K562 (cell line): Measurements from ENCODE around the gene ARID3A. TPM values are rescaled to one million over a fixed set of nuclear protein-coding genes. Genes with fewer than 3 reads are reported as not detected.

ENCODE experiments used
- ATAC-seq: fragments of 200-7000 bp; cut with Tn5 transposase; 3 replicates; pipeline ENCODE4 v1.9.1; 2020; ENCODE audit warnings: moderate library complexity
- BruUV-seq: library from RNA; stranded (reverse); fragments of 400-500 nt; replicated peaks from 2 replicates; lab custom pipeline; 2021; lab: Mats Ljungman, UMichigan
- CTCF ChIA-PET: fragments of 300-600 bp; formaldehyde crosslinking; extraction: SDS; loops from one replicate; lab custom pipeline; 2021; ENCODE audit warnings: low intra/inter-chr PET ratio; lab: Yijun Ruan, JAX
- POLR2A ChIA-PET: fragments of 300-600, 350-650 bp; sonication (Branson Sonifier 250); formaldehyde crosslinking; extraction: SDS; loops from one replicate; lab custom pipeline; 2021; ENCODE audit warnings: antibody characterized with exemption, inconsistent platforms; lab: Yijun Ruan, JAX
- DNase-seq, 4 experiments: peaks; one replicate each; pipeline versions ENCODE4 v3.0.0 to v3.0.0-alpha.2; 2011 to 2018; ENCODE audit warnings: low spot score in 3 of 4, mixed read lengths in 3 of 4; ENCODE audit errors: extremely low read depth in 1 of 4
- FAIRE-seq: peaks from 2 replicates; lab custom pipeline; 2011; peaks lifted over from hg19 to GRCh38; lab: Jason Lieb, UNC
- H2AFZ ChIP-seq: 2 replicates; pipeline ENCODE4 v1.6.0; 2011; ENCODE audit warnings: low read depth, low read length, control low read depth, inconsistent platforms
- H3K27ac ChIP-seq: fragments of 200-600 bp; 3 replicates; pipeline ENCODE4 v1.8.0; 2011; ENCODE audit warnings: low read depth, mild to moderate bottlenecking, control low read depth, inconsistent platforms, low read length, moderate library complexity, mixed read lengths; ENCODE audit errors: extremely low read depth
- H3K27me3 ChIP-seq, 2 experiments: fragments of 300-600 bp in 1 of 2; 2 replicates in 1 of 2; 3 replicates in 1 of 2; pipeline versions ENCODE4 v1.6.0 to v1.8.0; 2011; ENCODE audit warnings: inconsistent platforms in 2 of 2, low read length in 2 of 2, mild to moderate bottlenecking in 1 of 2, mixed read lengths in 1 of 2, moderate library complexity in 1 of 2; ENCODE audit not compliant: control insufficient read depth in 2 of 2, insufficient read depth in 2 of 2
- H3K36me3 ChIP-seq: fragments of 300-600 bp; 3 replicates; pipeline ENCODE4 v1.8.0; 2011; ENCODE audit warnings: mild to moderate bottlenecking, low read length, inconsistent platforms; ENCODE audit not compliant: control insufficient read depth, insufficient read depth
- H3K4me1 ChIP-seq, 2 experiments: fragments of 200-600 bp in 1 of 2; replicated peaks in 1 of 2; 2 replicates in 1 of 2; 3 replicates in 1 of 2; pipeline versions ENCODE4 v1.5.1 to v1.8.0; 2011; ENCODE audit warnings: inconsistent platforms in 2 of 2, low read length in 2 of 2, mild to moderate bottlenecking in 1 of 2, mixed read lengths in 1 of 2, moderate library complexity in 1 of 2; ENCODE audit not compliant: control insufficient read depth in 2 of 2, insufficient read depth in 2 of 2
- H3K4me2 ChIP-seq: 2 replicates; pipeline ENCODE4 v1.6.1; 2011; ENCODE audit warnings: low read length, control low read depth, inconsistent platforms, mixed read lengths; ENCODE audit not compliant: insufficient read depth
- H3K4me3 ChIP-seq: fragments of 200-600 bp; sonication (generic), shearing (Covaris generic); 2 replicates; pipeline ENCODE4 v1.5.1; 2016; ENCODE audit warnings: control low read depth, inconsistent platforms
- H3K79me2 ChIP-seq: fragments of 200-600 bp; 3 replicates; pipeline ENCODE4 v1.8.0; 2011; ENCODE audit warnings: low read length, inconsistent platforms; ENCODE audit not compliant: control insufficient read depth, insufficient read depth
- H3K9ac ChIP-seq, 2 experiments: 2 replicates each; pipeline versions ENCODE4 v1.6.0 to v1.6.1; 2011; ENCODE audit warnings: low read depth in 2 of 2, low read length in 2 of 2, control low read depth in 1 of 2, inconsistent platforms in 1 of 2, mild to moderate bottlenecking in 1 of 2, mixed read lengths in 1 of 2; ENCODE audit not compliant: insufficient read depth in 1 of 2
- H3K9me1 ChIP-seq: one replicate; pipeline ENCODE4 v1.6.0; 2011; ENCODE audit warnings: inconsistent platforms, mild to moderate bottlenecking, low read length, moderate library complexity; ENCODE audit not compliant: control insufficient read depth, insufficient read depth
- H3K9me3 ChIP-seq: replicated peaks from 2 replicates; pipeline ENCODE4 v1.5.1; 2011; ENCODE audit warnings: low read depth, low read length, inconsistent platforms; ENCODE audit not compliant: control insufficient read depth, insufficient read depth
- H4K20me1 ChIP-seq: replicated peaks from 2 replicates; pipeline ENCODE4 v1.6.1; 2011; ENCODE audit warnings: low read length, inconsistent platforms, mixed read lengths; ENCODE audit not compliant: control insufficient read depth, insufficient read depth
- BCL6 ChIP-seq: fragments of 250-450 bp; sonication (Bioruptor Pico); IDR thresholded peaks from 2 replicates; pipeline ENCODE4 v1.4.0; 2020
- MAFK ChIP-seq: IDR thresholded peaks from 2 replicates; pipeline ENCODE4 v1.6.1; 2011; ENCODE audit warnings: low read length, improper control_type of control experiment
- NFXL1 ChIP-seq: fragments of 450-650 bp; formaldehyde crosslinking; IDR thresholded peaks from 2 replicates; pipeline ENCODE4 v1.4.0; 2021; ENCODE audit warnings: mild to moderate bottlenecking
- SIN3A ChIP-seq, 2 experiments: fragments of 150-350 bp in 1 of 2; IDR thresholded peaks; 2 replicates each; pipeline ENCODE4 v1.6.1; 2011 to 2016; ENCODE audit warnings: borderline replicate concordance in 2 of 2, low read depth in 2 of 2, low read length in 2 of 2, mild to moderate bottlenecking in 2 of 2, moderate library complexity in 2 of 2; ENCODE audit not compliant: control insufficient read depth in 1 of 2
- SMAD2 ChIP-seq: fragments of 150-350 bp; IDR thresholded peaks from 2 replicates; pipeline ENCODE4 v1.6.1; 2014; ENCODE audit warnings: low read depth, mild to moderate bottlenecking, low read length
- WGBS: fragments of 100-300 bp; shearing (Covaris generic); methylation state at CpG from one replicate; pipeline ENCODE4 v1.1.6; 2016; ENCODE audit warnings: low coverage, mixed read lengths; ENCODE audit not compliant: insufficient coverage; ENCODE audit errors: missing lambda C conversion rate; 5-methylcytosine and 5-hydroxymethylcytosine counted together
- in situ Hi-C: fragments of 300-500 bp; cut with MboI; formaldehyde crosslinking; loops from 4 replicates; pipeline ENCODE4 v1.15.0; 2018; ENCODE audit warnings: inconsistent platforms, mixed read lengths
- intact Hi-C: fragments of 100-400 bp; cut with micrococcal nuclease; formaldehyde crosslinking; loops from 2 replicates; pipeline ENCODE4 v1.14.2; 2022
- polyA plus RNA-seq, 8 experiments: library from polyadenylated mRNA; depleted of rRNA in 4 of 8; stranded (reverse) in 5 of 8; unstranded in 3 of 8; fragments of >200 nt; fragmentation: Nextera tagmentation in 2 of 8; fragmentation: Illumina TruSeq in 1 of 8; extraction: Ambion mirVana in 2 of 8; extraction: Trizol in 1 of 8; gene quantifications; 2 replicates each; pipeline versions ENCODE4 v1.2.1 to v1.2.3, GENCODE V29; 2011 to 2014; ENCODE audit warnings: inconsistent platforms in 1 of 8, missing spikeins in 1 of 8
- total RNA-seq, 7 experiments: library from RNA; depleted of rRNA in 6 of 7; stranded (reverse); fragments of >200 nt in 6 of 7; fragmentation: Illumina TruSeq in 2 of 7; extraction: Trizol in 2 of 7; gene quantifications; 2 replicates each; pipeline versions ENCODE4 v1.2.1 to v1.2.3, GENCODE V29; 2011 to 2021; ENCODE audit warnings: low replicate concordance in 1 of 7
- TF ChIP-seq, protein P1 (sequence below), 3 experiments: fragments of 200-800 bp in 1 of 3; sonication (Bioruptor generic) in 1 of 3; sonication (generic) in 1 of 3; formaldehyde crosslinking in 1 of 3; IDR thresholded peaks; 2 replicates each; pipeline versions ENCODE4 v1.6.1 to v1.8.0; 2016 to 2022; ENCODE audit warnings: mild to moderate bottlenecking in 2 of 3, missing compliant biosample characterization in 2 of 3, missing genetic modification characterization in 2 of 3, missing genetic modification reagents in 1 of 3
- TF ChIP-seq, protein P2 (sequence below): sonication (generic); formaldehyde crosslinking; IDR thresholded peaks from 2 replicates; pipeline ENCODE4 v1.8.1; 2023; ENCODE audit warnings: mild to moderate bottlenecking, missing genetic modification reagents
- TF ChIP-seq, protein P3 (sequence below): fragments of 450-650 bp; IDR thresholded peaks from 2 replicates; pipeline ENCODE4 v1.6.1; 2018; ENCODE audit not compliant: partially characterized antibody
- TF ChIP-seq, protein P4 (sequence below): fragments of 250-450 bp; sonication (Bioruptor Pico); IDR thresholded peaks from 2 replicates; pipeline ENCODE4 v1.8.0; 2022; ENCODE audit warnings: inconsistent platforms

Gene ARID3A
- total and polyA plus RNA-seq, 9 of the 15 experiments (the other 6 are each of a cell fraction or from before 2014, with no cell fraction given) = 1.4 to 118 (median 31.2) TPM

DNA sequence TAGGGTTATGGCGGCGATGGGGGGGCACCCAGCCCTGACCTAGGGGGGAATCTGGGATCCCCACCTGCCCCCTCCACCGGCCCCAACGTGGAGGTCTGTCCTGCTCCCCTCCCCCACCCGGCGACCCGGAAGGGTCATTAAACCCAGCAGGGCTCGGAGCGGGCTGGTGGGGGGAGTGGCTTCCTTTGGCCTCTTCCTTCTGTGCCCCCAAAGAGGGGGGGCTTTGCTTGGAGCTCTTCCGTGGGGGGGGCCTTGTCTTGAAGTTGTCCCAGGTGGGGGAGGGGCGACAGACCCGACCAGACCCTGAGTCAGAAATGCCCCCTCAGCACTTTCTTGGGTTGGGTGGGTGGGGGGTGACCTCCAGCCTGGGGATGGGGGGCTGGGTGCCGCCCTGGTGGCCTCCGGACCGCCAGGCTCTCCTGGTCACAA, 1.5 kb downstream of the ARID3A start (continued):
- TF ChIP-seq MAFK (peak; percentile 41; the same call in 1 of the 2 replicates), NFXL1 (no peak), SIN3A (IDR thresholded peaks at IDR 0.05; ENCODE audit: borderline replicate concordance in 2 of 2, control insufficient read depth in 1 of 2, low read depth in 2 of 2, low read length in 2 of 2) (peak in 1 of 2 experiments; percentile 43; a peak in 1 of 4 replicates)
- TF ChIP-seq, protein P1, sequence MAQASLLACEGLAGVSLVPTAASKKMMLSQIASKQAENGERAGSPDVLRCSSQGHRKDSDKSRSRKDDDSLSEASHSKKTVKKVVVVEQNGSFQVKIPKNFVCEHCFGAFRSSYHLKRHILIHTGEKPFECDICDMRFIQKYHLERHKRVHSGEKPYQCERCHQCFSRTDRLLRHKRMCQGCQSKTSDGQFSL (CRISPR knock-in tag; IDR thresholded peaks at IDR 0.05) = no peak
- TF ChIP-seq, protein P1 (tag; IDR thresholded peaks at IDR 0.05) = peak in 1 of 2 experiments; percentile 67; a peak in 1 of 4 replicates

DNA sequence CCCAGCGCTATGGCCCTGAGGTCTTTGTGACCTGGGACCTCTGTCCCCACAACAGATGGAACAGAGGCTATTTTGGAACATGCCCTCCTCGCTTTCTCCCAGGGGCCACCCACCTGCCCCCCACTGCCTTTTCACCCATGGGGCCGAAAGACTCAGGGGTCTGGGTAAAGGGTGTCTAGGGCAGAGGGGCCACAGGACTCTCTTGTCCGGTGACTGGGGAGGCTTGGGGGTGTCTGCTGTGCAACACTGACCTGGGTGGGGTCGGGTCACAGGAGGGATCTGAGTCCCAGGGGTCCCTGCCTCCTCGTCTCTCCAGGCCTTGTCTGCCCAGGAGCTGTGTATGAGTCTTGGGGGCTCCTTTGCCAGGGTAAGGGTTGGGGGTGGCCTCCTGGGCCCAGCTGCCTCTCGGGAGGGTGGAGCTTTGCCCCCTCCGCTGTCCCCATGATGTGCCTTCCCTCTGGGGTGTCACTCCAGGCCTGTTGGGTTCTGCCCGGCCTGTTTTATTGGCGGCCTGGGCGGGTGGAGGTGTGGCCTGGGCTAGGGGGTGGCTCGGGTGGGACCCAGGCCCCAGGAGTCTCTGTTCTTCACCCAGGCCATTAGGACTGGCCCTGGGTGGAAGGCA, 2.1 kb downstream of the ARID3A start:
- WGBS = 49% methylated on average over 12 of the region's 12 CpGs
- FAIRE-seq = no peak
- no peaks in the 10 kb centered on the region for H3K9me3 ChIP-seq
- ChIA-PET POLR2A (no interaction called here), CTCF (no interaction called here)
- no peak for DNase-seq
- in situ Hi-C loops (no loop called here), intact Hi-C loops (no loop called here)
- peak overlapping the region; percentile 31 for H3K27ac ChIP-seq
- peak overlapping the region; percentile 87 to 99; a peak in 3 of 4 replicates for H3K9ac ChIP-seq
- H2AFZ ChIP-seq = no peak overlapping the region
- no TSS peak for BruUV-seq
- H3K36me3 ChIP-seq = peaks cover 45% of the 10 kb centered on the region; the same call in 2 of the 3 replicates
- ATAC-seq = no peak
- H3K9me1 ChIP-seq = no peaks in the 10 kb centered on the region
- peak overlapping the region; percentile 99 for H3K4me3 ChIP-seq
- H3K27me3 ChIP-seq = no peaks in the 10 kb centered on the region
- no peaks in the 10 kb centered on the region; the same call in 1 of the 2 replicates for H4K20me1 ChIP-seq
- H3K4me2 ChIP-seq = peak overlapping the region; percentile 34
- peaks cover 80% of the 10 kb centered on the region for H3K79me2 ChIP-seq
- peaks cover 5 to 75% of the 10 kb centered on the region in 2 experiments; a peak in 4 of 5 replicates for H3K4me1 ChIP-seq
- TF ChIP-seq, protein P2, sequence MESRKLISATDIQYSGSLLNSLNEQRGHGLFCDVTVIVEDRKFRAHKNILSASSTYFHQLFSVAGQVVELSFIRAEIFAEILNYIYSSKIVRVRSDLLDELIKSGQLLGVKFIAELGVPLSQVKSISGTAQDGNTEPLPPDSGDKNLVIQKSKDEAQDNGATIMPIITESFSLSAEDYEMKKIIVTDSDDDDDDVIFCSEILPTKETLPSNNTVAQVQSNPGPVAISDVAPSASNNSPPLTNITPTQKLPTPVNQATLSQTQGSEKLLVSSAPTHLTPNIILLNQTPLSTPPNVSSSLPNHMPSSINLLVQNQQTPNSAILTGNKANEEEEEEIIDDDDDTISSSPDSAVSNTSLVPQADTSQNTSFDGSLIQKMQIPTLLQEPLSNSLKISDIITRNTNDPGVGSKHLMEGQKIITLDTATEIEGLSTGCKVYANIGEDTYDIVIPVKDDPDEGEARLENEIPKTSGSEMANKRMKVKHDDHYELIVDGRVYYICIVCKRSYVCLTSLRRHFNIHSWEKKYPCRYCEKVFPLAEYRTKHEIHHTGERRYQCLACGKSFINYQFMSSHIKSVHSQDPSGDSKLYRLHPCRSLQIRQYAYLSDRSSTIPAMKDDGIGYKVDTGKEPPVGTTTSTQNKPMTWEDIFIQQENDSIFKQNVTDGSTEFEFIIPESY (CRISPR knock-in tag) = 0 out of 2 replicates have a peak, but pooled peaks have one; percentile 35
- TF ChIP-seq, protein P3, sequence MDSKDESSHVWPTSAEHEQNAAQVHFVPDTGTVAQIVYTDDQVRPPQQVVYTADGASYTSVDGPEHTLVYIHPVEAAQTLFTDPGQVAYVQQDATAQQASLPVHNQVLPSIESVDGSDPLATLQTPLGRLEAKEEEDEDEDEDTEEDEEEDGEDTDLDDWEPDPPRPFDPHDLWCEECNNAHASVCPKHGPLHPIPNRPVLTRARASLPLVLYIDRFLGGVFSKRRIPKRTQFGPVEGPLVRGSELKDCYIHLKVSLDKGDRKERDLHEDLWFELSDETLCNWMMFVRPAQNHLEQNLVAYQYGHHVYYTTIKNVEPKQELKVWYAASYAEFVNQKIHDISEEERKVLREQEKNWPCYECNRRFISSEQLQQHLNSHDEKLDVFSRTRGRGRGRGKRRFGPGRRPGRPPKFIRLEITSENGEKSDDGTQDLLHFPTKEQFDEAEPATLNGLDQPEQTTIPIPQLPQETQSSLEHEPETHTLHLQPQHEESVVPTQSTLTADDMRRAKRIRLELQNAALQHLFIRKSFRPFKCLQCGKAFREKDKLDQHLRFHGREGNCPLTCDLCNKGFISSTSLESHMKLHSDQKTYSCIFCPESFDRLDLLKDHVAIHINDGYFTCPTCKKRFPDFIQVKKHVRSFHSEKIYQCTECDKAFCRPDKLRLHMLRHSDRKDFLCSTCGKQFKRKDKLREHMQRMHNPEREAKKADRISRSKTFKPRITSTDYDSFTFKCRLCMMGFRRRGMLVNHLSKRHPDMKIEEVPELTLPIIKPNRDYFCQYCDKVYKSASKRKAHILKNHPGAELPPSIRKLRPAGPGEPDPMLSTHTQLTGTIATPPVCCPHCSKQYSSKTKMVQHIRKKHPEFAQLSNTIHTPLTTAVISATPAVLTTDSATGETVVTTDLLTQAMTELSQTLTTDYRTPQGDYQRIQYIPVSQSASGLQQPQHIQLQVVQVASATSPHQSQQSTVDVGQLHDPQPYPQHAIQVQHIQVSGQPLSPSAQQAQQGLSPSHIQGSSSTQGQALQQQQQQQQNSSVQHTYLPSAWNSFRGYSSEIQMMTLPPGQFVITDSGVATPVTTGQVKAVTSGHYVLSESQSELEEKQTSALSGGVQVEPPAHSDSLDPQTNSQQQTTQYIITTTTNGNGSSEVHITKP = peak; percentile 20
- TF ChIP-seq, protein P4, sequence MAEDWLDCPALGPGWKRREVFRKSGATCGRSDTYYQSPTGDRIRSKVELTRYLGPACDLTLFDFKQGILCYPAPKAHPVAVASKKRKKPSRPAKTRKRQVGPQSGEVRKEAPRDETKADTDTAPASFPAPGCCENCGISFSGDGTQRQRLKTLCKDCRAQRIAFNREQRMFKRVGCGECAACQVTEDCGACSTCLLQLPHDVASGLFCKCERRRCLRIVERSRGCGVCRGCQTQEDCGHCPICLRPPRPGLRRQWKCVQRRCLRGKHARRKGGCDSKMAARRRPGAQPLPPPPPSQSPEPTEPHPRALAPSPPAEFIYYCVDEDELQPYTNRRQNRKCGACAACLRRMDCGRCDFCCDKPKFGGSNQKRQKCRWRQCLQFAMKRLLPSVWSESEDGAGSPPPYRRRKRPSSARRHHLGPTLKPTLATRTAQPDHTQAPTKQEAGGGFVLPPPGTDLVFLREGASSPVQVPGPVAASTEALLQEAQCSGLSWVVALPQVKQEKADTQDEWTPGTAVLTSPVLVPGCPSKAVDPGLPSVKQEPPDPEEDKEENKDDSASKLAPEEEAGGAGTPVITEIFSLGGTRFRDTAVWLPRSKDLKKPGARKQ (CRISPR knock-in tag) = no peak
- no peak for TF ChIP-seq SMAD2
- TF ChIP-seq BCL6 = no peak
